IPS-20b (cell line): ENCODE results near the gene FRMD4A.
"Not testable (repeated sequence)": the region's sequence is repeated elsewhere in the genome, so short reads cannot be mapped to it uniquely, and the experiment has no call there.

Experiments used
- H3K27ac ChIP-seq: one replicate; pipeline ENCODE4 v1.5.1; 2013; ENCODE audit warnings: low read length
- H3K27me3 ChIP-seq: 2 replicates; pipeline ENCODE4 v1.6.1; 2013; ENCODE audit warnings: mild to moderate bottlenecking, low read length, inconsistent platforms; ENCODE audit not compliant: insufficient read depth
- H3K36me3 ChIP-seq: 2 replicates; pipeline ENCODE4 v1.6.1; 2013; ENCODE audit warnings: low read depth, mild to moderate bottlenecking, inconsistent platforms, low read length, moderate library complexity; ENCODE audit not compliant: insufficient read depth
- H3K4me1 ChIP-seq: 2 replicates; pipeline ENCODE4 v1.6.1; 2013; ENCODE audit warnings: mild to moderate bottlenecking, control low read depth, inconsistent platforms, low read length, moderate library complexity; ENCODE audit not compliant: insufficient read depth
- H3K4me3 ChIP-seq: 2 replicates; pipeline ENCODE4 v1.5.1; 2013; ENCODE audit warnings: mild to moderate bottlenecking, low read length, inconsistent platforms
- H3K9ac ChIP-seq: 2 replicates; pipeline ENCODE4 v1.6.1; 2013; ENCODE audit warnings: low read depth, mild to moderate bottlenecking, inconsistent platforms, low read length, moderate library complexity
- H3K9me3 ChIP-seq: 2 replicates; pipeline ENCODE4 v1.6.1; 2013; ENCODE audit warnings: mild to moderate bottlenecking, low read depth, low read length, inconsistent platforms; ENCODE audit not compliant: insufficient read depth

Gene FRMD4A

GRCh38 chr10:13865220-13865619 is 465.5 kb downstream of the FRMD4A start:
- H3K9ac ChIP-seq, H3K36me3 ChIP-seq, H3K27ac ChIP-seq, H3K9me3 ChIP-seq, H3K27me3 ChIP-seq, H3K4me1 ChIP-seq, H3K4me3 ChIP-seq: not testable (repeated sequence)

DNA sequence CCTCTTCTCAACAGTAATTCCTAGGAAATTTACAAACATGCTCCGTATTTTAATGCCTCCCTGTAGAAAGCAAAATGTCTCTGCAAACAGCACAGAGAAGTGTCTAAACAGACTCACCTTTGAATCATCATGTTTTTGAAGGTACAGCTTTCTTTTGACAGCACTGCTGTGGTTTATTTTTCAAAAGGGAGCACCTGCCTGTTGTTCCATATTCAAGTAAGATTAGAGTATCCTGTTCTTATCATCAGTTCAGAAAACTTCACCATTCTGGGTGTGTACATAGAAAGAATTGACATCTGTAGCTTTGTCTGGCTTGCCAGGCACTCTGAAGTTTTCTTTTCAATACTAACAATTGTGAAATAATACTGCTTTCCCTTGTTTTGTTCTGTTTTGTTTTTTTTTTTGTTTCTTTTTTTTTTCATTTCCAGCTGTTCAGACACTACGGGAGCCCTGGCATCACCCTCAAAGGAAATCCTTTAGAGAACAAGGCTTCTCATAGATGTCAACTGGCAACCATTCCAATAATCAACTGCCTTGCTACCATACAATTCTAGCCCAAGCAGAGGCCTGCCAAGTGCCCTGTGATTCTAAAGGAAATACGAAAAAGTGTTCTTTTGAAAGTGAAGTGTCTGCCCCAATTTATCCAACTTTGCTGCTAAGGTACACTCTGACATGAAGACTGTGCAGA is 468.0 kb downstream of the FRMD4A start:
- no peaks in the 10 kb centered on the region for H3K36me3 ChIP-seq
- no peaks in the 10 kb centered on the region for H3K27me3 ChIP-seq
- H3K27ac ChIP-seq, result no peak overlapping the region
- peaks cover 9% of the 10 kb centered on the region; the same call in 1 of the 2 replicates for H3K4me1 ChIP-seq
- H3K4me3 ChIP-seq, result no peak overlapping the region
- H3K9me3 ChIP-seq, result no peaks in the 10 kb centered on the region
- no peak overlapping the region for H3K9ac ChIP-seq

DNA sequence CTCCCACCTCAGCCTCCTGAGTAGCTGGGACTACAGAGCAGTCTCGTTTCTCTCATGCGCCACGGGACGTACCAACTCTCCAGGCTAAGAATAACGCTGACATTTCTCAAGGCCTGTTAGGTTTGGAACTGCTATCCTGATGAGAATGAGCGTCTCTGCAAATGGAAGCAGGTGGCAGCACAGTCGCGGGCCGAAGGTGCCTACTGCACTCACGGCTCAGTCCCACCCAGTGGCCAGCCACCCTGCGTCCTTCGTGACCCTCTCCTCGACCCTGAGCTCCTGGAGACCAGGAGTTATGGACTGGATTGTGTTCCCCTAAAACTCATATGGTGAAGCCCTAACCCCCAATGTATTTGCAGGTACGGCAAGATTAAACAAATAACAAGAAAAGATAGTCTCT is 469.8 kb downstream of the FRMD4A start:
- H3K4me3 ChIP-seq, result no peak overlapping the region
- no peak overlapping the region for H3K27ac ChIP-seq
- 0 out of 2 replicates have a peak, but pooled peaks cover 2% of the 10 kb centered on the region for H3K4me1 ChIP-seq
- H3K9me3 ChIP-seq, result no peaks in the 10 kb centered on the region
- no peak overlapping the region for H3K9ac ChIP-seq
- H3K27me3 ChIP-seq, result no peaks in the 10 kb centered on the region
- H3K36me3 ChIP-seq, result no peaks in the 10 kb centered on the region

DNA sequence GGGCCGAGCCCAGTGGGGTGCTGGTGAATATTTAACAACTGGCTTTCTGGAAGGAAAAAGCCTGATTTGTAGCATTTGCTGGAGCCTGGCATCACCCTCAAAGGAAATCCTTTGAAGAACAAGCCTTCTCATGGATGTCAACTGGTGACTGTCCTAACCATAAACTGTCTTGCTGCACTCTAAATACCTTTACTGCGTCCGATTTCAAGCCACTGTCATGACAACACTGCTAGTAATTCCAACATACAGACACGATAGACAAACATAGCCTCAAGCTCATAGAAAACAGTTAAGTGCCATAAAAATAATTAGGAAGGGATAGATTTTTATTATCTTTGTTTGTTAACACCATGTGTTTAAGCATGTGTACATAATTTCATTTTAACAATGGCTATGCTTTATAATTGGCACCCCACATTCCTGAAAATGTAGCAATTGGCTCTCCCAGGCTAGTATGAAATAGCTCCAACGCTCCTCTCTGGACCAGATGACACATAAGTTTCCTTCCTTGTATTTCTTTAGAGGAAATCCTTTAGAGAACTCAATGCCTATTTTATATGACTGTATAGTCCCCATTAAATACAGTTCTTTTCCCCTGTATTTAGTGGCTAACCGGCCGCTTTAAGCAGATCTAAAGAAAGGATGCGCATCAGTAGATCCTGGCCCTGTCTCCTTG is 470.6 kb downstream of the FRMD4A start:
- Histone ChIP-seq H3K9me3 (no peaks in the 10 kb centered on the region), H3K4me3 (no peak overlapping the region), H3K9ac (no peak overlapping the region), H3K27me3 (no peaks in the 10 kb centered on the region), H3K36me3 (peaks cover 2% of the 10 kb centered on the region; the same call in 1 of the 2 replicates), H3K4me1 (0 out of 2 replicates have a peak, but pooled peaks cover 2% of the 10 kb centered on the region), H3K27ac (no peak overlapping the region)

GRCh38 chr10:13858709-13859108 is 472.0 kb downstream of the FRMD4A start:
- Histone ChIP-seq H3K4me1 (0 out of 2 replicates have a peak, but pooled peaks cover 2% of the 10 kb centered on the region), H3K9me3 (no peaks in the 10 kb centered on the region), H3K27ac (no peak overlapping the region), H3K9ac (no peak overlapping the region), H3K4me3 (no peak overlapping the region), H3K27me3 (no peaks in the 10 kb centered on the region), H3K36me3 (peaks cover 5% of the 10 kb centered on the region; the same call in 1 of the 2 replicates)

GRCh38 chr10:13857451-13857850 is 473.3 kb downstream of the FRMD4A start:
- Histone ChIP-seq H3K9me3 (no peaks in the 10 kb centered on the region), H3K27ac (no peak overlapping the region), H3K36me3 (peaks cover 5% of the 10 kb centered on the region; the same call in 1 of the 2 replicates), H3K4me1 (no peaks in the 10 kb centered on the region), H3K9ac (no peak overlapping the region), H3K27me3 (no peaks in the 10 kb centered on the region), H3K4me3 (no peak overlapping the region)

DNA sequence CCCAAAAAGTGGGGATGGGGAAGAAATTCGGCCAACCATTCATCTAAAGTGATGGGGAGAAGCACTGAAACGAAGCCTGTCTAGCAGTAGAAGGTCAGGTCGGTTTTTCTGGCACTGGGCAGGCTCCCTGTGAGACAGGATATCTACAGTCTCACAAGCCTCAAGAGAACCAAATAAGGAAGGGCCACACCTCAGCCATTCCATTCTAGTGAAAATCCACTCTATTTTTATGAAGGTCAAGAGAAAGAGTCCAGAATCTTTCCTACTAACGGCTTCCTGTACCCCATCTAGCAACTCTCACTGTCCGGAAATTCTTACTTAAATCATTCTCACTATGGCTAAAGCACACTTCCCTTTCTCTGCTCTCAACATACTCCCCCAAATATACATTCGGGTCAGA is 476.9 kb downstream of the FRMD4A start:
- Histone ChIP-seq H3K4me3 (no peak overlapping the region), H3K9me3 (no peaks in the 10 kb centered on the region), H3K36me3 (peaks cover 5% of the 10 kb centered on the region; the same call in 1 of the 2 replicates), H3K27ac (no peak overlapping the region), H3K27me3 (no peaks in the 10 kb centered on the region), H3K9ac (no peak overlapping the region), H3K4me1 (peaks cover 3% of the 10 kb centered on the region; the same call in 1 of the 2 replicates)

- H3K27ac ChIP-seq, result no peak overlapping the region
- H3K27me3 ChIP-seq, result no peaks in the 10 kb centered on the region
- H3K36me3 ChIP-seq, result peaks cover 5% of the 10 kb centered on the region; the same call in 1 of the 2 replicates
- H3K9me3 ChIP-seq, result no peaks in the 10 kb centered on the region
- no peak overlapping the region for H3K4me3 ChIP-seq
- no peak overlapping the region for H3K9ac ChIP-seq
- H3K4me1 ChIP-seq, result peaks cover 8% of the 10 kb centered on the region; the same call in 1 of the 2 replicates
These were observed 477.9 kb downstream of the FRMD4A start for GRCh38 chr10:13852872-13853271.

- no peaks in the 10 kb centered on the region for H3K27me3 ChIP-seq
- no peak overlapping the region for H3K27ac ChIP-seq
- peaks cover 5% of the 10 kb centered on the region; the same call in 1 of the 2 replicates for H3K36me3 ChIP-seq
These were observed 478.8 kb downstream of the FRMD4A start for GRCh38 chr10:13851906-13852305.

DNA sequence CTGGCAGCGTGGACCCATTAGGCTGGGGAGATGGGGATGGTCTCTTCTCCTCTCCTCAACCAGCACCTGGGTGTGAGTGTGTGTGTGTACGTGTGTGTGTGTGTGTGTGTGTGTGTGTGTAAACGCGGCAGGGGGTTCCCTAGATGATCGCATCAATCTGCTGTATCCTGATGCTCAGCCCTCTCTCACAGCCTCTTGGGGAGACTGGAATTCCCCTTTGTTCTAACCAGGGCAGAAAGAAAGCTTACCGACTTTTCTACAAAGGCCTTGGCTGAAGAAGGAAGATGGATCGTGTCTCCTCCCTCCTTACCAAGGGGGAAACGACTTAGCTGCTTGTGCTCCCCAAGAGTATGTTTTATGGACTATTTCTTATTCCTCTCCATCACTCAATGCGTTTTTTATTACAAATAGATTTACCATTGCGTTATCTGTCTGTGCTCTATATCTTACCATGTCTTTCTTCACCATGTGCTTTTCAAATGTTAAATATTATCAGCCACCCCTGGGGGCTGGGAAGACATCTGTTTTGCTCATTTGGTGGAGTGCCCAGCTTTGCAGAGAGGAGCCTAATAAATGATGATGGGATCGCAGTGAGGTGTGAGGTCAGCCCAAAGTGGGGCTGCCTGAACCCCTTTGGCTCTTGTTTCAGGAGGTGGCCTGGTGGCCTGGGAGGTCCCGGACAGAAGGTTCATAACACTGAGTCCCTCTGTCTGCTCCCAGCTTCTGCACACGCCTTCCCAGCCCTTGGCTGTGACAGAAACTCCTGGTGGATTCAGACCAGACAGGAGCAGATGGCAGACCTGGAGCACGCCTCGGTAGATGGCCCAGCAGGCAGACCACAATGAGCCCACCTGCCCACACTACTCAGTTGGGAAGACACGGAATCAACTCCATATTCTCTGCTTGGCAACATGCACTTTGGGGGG is 481.9 kb downstream of the FRMD4A start:
- H3K36me3 ChIP-seq, result no peaks in the 10 kb centered on the region
- no peaks in the 10 kb centered on the region for H3K9me3 ChIP-seq
- no peak overlapping the region for H3K9ac ChIP-seq
- H3K27me3 ChIP-seq, result no peaks in the 10 kb centered on the region
- peaks cover 12% of the 10 kb centered on the region; the same call in 1 of the 2 replicates for H3K4me1 ChIP-seq
- H3K27ac ChIP-seq, result no peak overlapping the region
- no peak overlapping the region for H3K4me3 ChIP-seq

More at GRCh38 chr10:13851906-13852305, 478.8 kb downstream of the FRMD4A start:
- Histone ChIP-seq H3K4me1 (peaks cover 12% of the 10 kb centered on the region; the same call in 1 of the 2 replicates), H3K4me3 (no peak overlapping the region), H3K9ac (no peak overlapping the region), H3K9me3 (no peaks in the 10 kb centered on the region)

DNA sequence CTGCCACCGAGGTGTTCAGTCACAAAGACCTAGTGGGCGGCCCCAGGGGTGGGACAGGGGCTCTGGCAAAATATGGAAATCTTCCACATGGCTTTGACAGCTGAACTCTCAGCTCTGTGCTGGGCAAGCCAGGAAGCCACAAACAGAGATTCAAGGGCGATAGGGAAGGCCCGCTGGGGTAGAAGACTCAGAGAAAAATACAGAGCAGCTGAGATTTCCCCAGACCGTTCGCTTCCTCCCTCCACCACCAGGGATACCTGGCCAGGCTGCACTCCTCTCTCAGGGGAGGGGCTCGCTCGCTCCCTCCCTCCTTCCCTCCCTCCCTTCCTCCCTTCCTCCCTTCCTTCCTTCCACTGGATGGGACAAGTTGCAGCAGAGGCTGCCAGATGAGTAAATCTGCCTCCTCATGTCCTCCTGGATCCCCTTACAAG is 483.5 kb downstream of the FRMD4A start:
- no peaks in the 10 kb centered on the region for H3K27me3 ChIP-seq
- H3K4me1 ChIP-seq, result peaks cover 12% of the 10 kb centered on the region; the same call in 1 of the 2 replicates
- no peak overlapping the region for H3K9ac ChIP-seq
- H3K36me3 ChIP-seq, result no peaks in the 10 kb centered on the region
- no peak overlapping the region for H3K27ac ChIP-seq
- H3K9me3 ChIP-seq, result peaks cover 1% of the 10 kb centered on the region; the same call in 1 of the 2 replicates
- no peak overlapping the region for H3K4me3 ChIP-seq
